ENCODE measurements around the gene NECTIN1.
A peak's percentile ranks its signal among the peaks of the same experiment; 100 is the strongest.

Gene NECTIN1

DNA sequence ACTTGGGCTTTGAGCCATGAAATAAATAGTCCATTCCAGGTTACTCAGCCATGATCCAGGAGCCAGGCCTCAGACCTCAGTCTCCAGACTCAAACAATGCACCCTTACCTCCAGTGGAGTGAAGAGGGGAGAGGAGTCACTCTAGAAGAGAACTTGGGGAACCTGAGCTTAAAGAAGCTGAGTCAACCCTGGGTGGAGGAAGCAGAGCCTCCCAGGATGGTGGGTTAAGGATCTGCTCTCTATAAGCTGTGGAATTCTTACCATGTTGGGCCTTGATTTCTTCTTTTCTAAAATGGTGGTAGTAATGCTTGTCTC is 113.2 kb downstream of the NECTIN1 start:
- H3K27ac ChIP-seq (replicated peaks): peak overlapping the region; percentile 37
- no peaks in the 10 kb centered on the region for H3K27me3 ChIP-seq (ENCODE audit: insufficient read depth, poor library complexity, severe bottlenecking)
- no peak for TF ChIP-seq POLR2AphosphoS5 (IDR thresholded peaks at IDR 0.05; ENCODE audit: low read depth)
- TF ChIP-seq, protein P1, sequence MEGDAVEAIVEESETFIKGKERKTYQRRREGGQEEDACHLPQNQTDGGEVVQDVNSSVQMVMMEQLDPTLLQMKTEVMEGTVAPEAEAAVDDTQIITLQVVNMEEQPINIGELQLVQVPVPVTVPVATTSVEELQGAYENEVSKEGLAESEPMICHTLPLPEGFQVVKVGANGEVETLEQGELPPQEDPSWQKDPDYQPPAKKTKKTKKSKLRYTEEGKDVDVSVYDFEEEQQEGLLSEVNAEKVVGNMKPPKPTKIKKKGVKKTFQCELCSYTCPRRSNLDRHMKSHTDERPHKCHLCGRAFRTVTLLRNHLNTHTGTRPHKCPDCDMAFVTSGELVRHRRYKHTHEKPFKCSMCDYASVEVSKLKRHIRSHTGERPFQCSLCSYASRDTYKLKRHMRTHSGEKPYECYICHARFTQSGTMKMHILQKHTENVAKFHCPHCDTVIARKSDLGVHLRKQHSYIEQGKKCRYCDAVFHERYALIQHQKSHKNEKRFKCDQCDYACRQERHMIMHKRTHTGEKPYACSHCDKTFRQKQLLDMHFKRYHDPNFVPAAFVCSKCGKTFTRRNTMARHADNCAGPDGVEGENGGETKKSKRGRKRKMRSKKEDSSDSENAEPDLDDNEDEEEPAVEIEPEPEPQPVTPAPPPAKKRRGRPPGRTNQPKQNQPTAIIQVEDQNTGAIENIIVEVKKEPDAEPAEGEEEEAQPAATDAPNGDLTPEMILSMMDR (IDR thresholded peaks at IDR 0.05; ENCODE audit: insufficient read depth, low read length): no peak
- no peak for TF ChIP-seq REST (IDR thresholded peaks at IDR 0.05; ENCODE audit: insufficient replicate concordance, low read depth)
- TF ChIP-seq GABPA (IDR thresholded peaks at IDR 0.05; ENCODE audit: low read depth): no peak
- TF ChIP-seq SPI1 (IDR thresholded peaks at IDR 0.05; ENCODE audit: borderline replicate concordance, low read depth): no peak
- H3K4me3 ChIP-seq (replicated peaks; ENCODE audit: insufficient read depth, low read length): no peak overlapping the region
- no peak for DNase-seq (ENCODE audit: low read depth in 1 of 2, low spot score in 1 of 2)

DNA sequence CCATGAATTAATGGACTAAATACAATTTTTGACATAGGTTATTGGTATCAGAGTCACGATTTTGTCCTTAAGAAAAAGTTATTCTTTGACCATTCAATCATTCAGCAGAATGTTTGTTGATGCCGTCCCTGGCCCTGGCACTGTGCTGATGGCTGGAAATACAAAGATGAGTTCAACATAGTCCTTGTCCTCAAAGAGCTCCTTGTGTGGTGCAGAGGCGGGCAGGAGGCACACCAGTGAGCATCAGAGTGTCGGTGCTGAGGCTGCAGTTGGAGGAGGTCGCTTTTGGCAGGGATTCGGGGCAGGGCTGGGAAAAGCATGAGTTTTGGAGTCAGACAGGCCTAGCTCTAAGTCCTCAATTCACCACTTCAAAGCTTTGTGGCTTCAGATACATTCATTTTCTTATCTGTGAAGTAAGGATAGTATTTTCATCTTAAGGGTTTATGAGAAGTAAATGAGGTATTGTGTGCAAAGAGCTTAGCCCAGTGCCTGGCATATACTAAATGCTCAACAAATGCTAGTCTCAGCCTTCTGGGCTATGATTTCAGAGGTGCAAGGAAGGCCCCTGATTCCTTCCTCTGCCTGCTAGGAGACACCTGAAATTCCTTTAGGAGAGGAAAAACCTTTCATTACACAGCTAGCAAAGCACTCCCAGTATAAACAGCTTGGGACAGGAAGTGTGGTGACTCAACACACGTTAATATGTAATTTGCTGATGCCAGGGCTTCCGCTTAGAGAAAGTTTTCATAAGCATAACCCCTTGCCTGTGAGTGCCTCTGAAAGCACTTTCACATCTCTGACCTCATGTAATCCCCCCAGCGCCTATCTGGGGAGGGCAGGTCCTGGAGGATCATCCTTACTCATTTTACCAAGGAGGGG is 113.8 kb downstream of the NECTIN1 start:
- DNase-seq (ENCODE audit: low read depth in 1 of 2, low spot score in 1 of 2): peak; percentile 21 to 54
- H3K4me3 ChIP-seq (replicated peaks; ENCODE audit: insufficient read depth, low read length): no peak overlapping the region
- no peaks in the 10 kb centered on the region for H3K27me3 ChIP-seq (ENCODE audit: insufficient read depth, poor library complexity, severe bottlenecking)
- H3K27ac ChIP-seq (replicated peaks): peak overlapping the region; percentile 37
- TF ChIP-seq SPI1 (IDR thresholded peaks at IDR 0.05; ENCODE audit: borderline replicate concordance, low read depth) (0 out of 2 replicates have a peak, but pooled peaks have one; percentile 16), REST (IDR thresholded peaks at IDR 0.05; ENCODE audit: insufficient replicate concordance, low read depth) (no peak), GABPA (IDR thresholded peaks at IDR 0.05; ENCODE audit: low read depth) (0 out of 2 replicates have a peak, but pooled peaks have one; percentile 25)

DNA sequence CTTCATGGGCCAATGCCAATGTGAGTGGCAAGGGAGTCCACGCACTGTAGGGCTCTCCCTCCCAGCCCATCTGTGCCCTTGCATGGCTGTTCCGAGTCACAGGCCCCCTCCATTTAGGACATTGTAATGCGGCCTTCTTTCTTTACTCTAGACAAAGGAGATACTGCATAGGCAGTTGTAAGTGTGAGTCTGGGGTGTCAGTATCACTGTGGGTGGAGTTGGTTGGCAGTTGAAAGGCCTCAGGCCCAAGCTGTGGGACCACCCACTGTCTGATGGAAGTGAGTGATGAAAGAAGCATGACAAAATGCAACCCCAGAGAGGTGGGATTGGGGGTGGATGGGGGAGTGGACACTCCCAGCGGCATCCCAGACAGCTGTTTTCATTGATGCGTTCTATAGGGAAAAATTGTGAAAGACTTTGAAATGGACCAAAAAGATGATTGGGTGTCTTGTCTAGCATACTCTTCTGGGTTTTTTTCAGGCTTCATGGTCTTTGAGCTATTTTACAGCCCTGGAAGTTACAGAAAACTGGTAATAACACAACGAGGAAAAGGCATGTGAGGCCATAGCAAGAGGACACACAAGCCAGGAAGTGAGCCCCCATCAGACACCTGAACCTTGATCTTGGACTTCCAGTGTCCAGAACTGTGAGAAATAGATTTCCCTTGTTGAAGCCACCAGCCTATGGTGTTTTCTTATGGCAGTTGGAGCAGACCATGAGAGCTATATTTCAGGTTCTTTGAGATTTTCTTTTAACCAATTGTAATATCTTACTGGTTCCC is 114.6 kb downstream of the NECTIN1 start:
- TF ChIP-seq REST (IDR thresholded peaks at IDR 0.05; ENCODE audit: insufficient replicate concordance, low read depth) (no peak), SPI1 (IDR thresholded peaks at IDR 0.05; ENCODE audit: borderline replicate concordance, low read depth) (no peak), GABPA (IDR thresholded peaks at IDR 0.05; ENCODE audit: low read depth) (no peak), POLR2AphosphoS5 (IDR thresholded peaks at IDR 0.05; ENCODE audit: low read depth) (no peak)
- TF ChIP-seq, protein P1 (IDR thresholded peaks at IDR 0.05; ENCODE audit: insufficient read depth, low read length): no peak
- Histone ChIP-seq H3K27me3 (ENCODE audit: insufficient read depth, poor library complexity, severe bottlenecking) (no peaks in the 10 kb centered on the region), H3K4me3 (replicated peaks; ENCODE audit: insufficient read depth, low read length) (no peak overlapping the region), H3K27ac (replicated peaks) (no peak overlapping the region)
- DNase-seq (ENCODE audit: low read depth in 1 of 2, low spot score in 1 of 2): no peak
